Measurements from ENCODE around the gene ATG101. TPM values are rescaled to one million over a fixed set of nuclear protein-coding genes. Genes with fewer than 3 reads are reported as not detected.

The ATG101 gene, protein sequence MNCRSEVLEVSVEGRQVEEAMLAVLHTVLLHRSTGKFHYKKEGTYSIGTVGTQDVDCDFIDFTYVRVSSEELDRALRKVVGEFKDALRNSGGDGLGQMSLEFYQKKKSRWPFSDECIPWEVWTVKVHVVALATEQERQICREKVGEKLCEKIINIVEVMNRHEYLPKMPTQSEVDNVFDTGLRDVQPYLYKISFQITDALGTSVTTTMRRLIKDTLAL
- total RNA-seq (2022): 64.2 and 66.9 TPM in 2 replicates
- Bru-seq, nascent RNA: percentile 74 among the genes with signal in this experiment
- percentile 84 among the genes with signal in this experiment for BruChase-seq, experiment 1, labeled RNA remaining after a 6-hour chase
- percentile 77 among the genes with signal in this experiment for BruChase-seq, experiment 2, labeled RNA remaining after a 2-hour chase
- long read RNA-seq, transcript ATG101-201 (4 exons, 1,439 nt): major isoform, 158 of 181 reads
- long read RNA-seq, transcript ATG101-207 (4 exons, 846 nt): minor isoform, 15 of 181 reads
- long read RNA-seq, partial matches to known transcripts: 7 of 181 reads
- long read RNA-seq, other reads (novel, unspliced or antisense): 1 of 181 reads

DNA sequence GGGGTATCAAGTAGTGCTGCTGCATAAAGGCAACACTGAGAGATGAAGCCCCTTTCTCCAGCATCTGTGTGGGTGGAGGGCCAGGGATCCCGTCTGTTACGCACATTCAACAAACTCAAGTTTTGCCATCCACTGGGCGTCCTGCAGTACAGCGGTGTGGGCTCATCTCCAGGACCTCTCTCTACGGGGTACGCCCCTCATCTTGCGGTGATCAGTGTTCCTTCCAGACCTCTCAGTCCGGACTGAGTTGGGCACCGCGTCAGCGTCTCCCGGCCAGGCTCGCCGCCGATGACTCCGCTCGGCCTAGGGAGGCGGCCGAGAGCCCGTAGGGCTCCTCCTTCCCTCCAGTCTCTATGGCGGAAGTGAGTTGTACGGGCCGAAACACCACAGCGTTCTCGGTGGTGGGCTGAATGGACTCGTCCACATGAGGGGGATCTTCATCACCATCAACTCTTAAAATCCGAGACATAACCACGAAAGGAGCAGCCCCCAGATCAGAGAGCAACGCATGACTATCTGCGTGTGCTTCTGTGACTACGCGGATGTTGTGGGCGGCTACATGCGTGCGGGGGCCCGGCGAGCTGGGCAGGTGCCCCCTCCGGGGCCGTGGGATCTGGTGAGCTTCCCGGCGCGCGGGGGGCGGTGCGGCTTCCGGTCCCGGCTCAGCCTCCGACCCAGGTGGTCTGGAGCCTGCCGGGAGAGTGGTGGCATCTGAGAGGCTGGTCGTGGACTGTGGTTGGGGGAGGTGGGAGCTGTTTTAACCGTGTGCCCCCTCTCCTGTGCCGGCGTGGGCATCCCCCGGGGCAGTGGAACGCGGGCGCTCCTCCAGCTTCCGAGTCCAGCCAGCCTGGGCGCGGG lies at the start of gene ATG101:
Gene ATG101 (plus strand): TSS at position 652 of the 858 bp plus-strand sequence. CDS start 3,673 bp downstream, outside the sequence.
- peak; percentile 95 for DNase-seq (ENCODE audit: unreplicated experiment)
- Mint-ChIP-seq H3K36me3 (ENCODE audit: insufficient read depth, unreplicated experiment) (peaks cover 27% of the 10 kb centered on the region), H3K27ac (ENCODE audit: low read depth, unreplicated experiment) (peak within 1 kb of the TSS; percentile 99), H3K9me3 (ENCODE audit: unreplicated experiment) (no peaks in the 10 kb centered on the region), H3K4me1 (ENCODE audit: insufficient read depth, unreplicated experiment) (peaks cover 22% of the 10 kb centered on the region), H3K4me3 (ENCODE audit: unreplicated experiment) (peak within 1 kb of the TSS; percentile 96), H3K27me3 (ENCODE audit: insufficient read depth, unreplicated experiment) (peaks cover 20% of the 10 kb centered on the region)
- CTCF ChIA-PET: interaction anchor here (0.6 to 32.1 kb wide), 15 partner anchors 11 to 901 kb away, joined by 3 to 560 read pairs (median 4); no protein-coding TSS in a partner anchor
- TF ChIP-seq, protein P1, sequence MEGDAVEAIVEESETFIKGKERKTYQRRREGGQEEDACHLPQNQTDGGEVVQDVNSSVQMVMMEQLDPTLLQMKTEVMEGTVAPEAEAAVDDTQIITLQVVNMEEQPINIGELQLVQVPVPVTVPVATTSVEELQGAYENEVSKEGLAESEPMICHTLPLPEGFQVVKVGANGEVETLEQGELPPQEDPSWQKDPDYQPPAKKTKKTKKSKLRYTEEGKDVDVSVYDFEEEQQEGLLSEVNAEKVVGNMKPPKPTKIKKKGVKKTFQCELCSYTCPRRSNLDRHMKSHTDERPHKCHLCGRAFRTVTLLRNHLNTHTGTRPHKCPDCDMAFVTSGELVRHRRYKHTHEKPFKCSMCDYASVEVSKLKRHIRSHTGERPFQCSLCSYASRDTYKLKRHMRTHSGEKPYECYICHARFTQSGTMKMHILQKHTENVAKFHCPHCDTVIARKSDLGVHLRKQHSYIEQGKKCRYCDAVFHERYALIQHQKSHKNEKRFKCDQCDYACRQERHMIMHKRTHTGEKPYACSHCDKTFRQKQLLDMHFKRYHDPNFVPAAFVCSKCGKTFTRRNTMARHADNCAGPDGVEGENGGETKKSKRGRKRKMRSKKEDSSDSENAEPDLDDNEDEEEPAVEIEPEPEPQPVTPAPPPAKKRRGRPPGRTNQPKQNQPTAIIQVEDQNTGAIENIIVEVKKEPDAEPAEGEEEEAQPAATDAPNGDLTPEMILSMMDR (IDR thresholded peaks at IDR 0.05; ENCODE audit: unreplicated experiment): peak; percentile 41
- POLR2A ChIA-PET: interaction anchor here (0.6 to 7.4 kb wide), 18 partner anchors 13 to 1182 kb away, joined by 3 to 49 read pairs (median 4); partner anchors contain the start of genes KRT18, KRT5 and NR4A1
- BruUV-seq (replicated peaks): no TSS peak
- intact Hi-C loops (cut with micrococcal nuclease): loop anchor here (1.0 kb wide), 1 partner anchor 44 kb away; no protein-coding TSS in a partner anchor

DNA sequence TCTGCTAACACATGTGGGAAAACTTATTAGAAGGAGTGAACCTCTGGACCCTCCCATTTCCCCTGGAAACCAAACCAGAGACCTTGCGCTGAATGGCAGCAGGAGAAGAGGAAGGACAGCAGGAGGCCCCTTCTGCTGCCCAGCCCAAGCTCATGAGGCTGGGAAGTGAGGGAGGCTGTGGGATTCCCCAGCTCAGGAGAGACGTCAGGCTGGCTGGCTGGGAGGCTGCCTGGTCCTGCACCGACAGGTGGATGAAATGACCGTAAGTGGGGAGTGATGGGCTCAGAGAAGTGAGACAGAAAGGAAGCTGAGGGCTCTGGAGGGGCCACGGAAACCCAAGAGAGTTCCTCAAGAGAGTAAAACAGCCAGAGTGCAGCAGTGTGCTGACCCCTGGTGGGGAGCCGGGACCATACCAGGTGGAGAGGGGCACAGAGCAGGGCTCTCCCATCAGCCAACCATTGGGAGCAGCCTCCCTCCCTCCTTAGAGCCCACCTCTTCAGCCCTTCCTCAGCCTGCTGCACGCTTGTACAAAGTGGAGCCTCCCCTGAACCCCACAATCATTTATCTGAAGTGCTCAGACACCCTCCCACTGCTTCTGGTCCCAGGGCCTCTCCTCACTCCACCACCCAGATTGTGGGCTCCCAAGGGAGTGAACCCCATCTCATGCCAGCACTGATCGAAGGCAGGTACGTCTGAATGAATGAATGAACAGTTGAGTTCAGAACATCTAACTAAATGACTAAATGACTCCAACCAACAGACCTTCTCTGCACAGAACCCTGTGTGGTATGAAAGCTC lies 49.0 kb upstream of the ATG101 start:
- Mint-ChIP-seq H3K9me3 (ENCODE audit: unreplicated experiment) (no peaks in the 10 kb centered on the region), H3K27me3 (ENCODE audit: insufficient read depth, unreplicated experiment) (peaks cover 23% of the 10 kb centered on the region), H3K4me1 (ENCODE audit: insufficient read depth, unreplicated experiment) (peaks cover 6% of the 10 kb centered on the region), H3K27ac (ENCODE audit: low read depth, unreplicated experiment) (no peak overlapping the region), H3K36me3 (ENCODE audit: insufficient read depth, unreplicated experiment) (no peaks in the 10 kb centered on the region), H3K4me3 (ENCODE audit: unreplicated experiment) (no peak overlapping the region)
- POLR2A ChIA-PET: interaction anchor here (1.1 kb wide), 1 partner anchor 16 kb away, joined by 3 read pairs; no protein-coding TSS in a partner anchor
- DNase-seq (ENCODE audit: unreplicated experiment): peak; percentile 48
- intact Hi-C loops (cut with micrococcal nuclease): loop anchor here (2.0 kb wide), 1 partner anchor 94 kb away; no protein-coding TSS in a partner anchor
- TF ChIP-seq, protein P1 (IDR thresholded peaks at IDR 0.05; ENCODE audit: unreplicated experiment): peak; percentile 51
- CTCF ChIA-PET: interaction anchor here (0.6 to 17.1 kb wide), 13 partner anchors 10 to 1922 kb away, joined by 3 to 560 read pairs (median 4); partner anchors contain the start of genes ATG101 and SMIM41
- no TSS peak for BruUV-seq (replicated peaks)

- DNase-seq (ENCODE audit: unreplicated experiment): no peak
These were observed 47.0 kb upstream of the ATG101 start for GRCh38 chr12:52022841-52023181.

More at GRCh38 chr12:52022841-52023181, 47.0 kb upstream of the ATG101 start:
- no peaks in the 10 kb centered on the region for H3K36me3 Mint-ChIP-seq (ENCODE audit: insufficient read depth, unreplicated experiment)
- no peak overlapping the region for H3K27ac Mint-ChIP-seq (ENCODE audit: low read depth, unreplicated experiment)
- BruUV-seq (replicated peaks): no TSS peak
- H3K4me1 Mint-ChIP-seq (ENCODE audit: insufficient read depth, unreplicated experiment): peaks cover 11% of the 10 kb centered on the region
- no peaks in the 10 kb centered on the region for H3K9me3 Mint-ChIP-seq (ENCODE audit: unreplicated experiment)
- intact Hi-C loops (cut with micrococcal nuclease): loop anchor here (1.0 kb wide), 1 partner anchor 19 kb away; no protein-coding TSS in a partner anchor
- POLR2A ChIA-PET: interaction anchor here (0.7 to 1.8 kb wide), 6 partner anchors 10 to 60 kb away, joined by 3 to 7 read pairs (median 6); partner anchors contain the start of genes ATG101 and NR4A1
- TF ChIP-seq, protein P1 (IDR thresholded peaks at IDR 0.05; ENCODE audit: unreplicated experiment): no peak
- CTCF ChIA-PET: interaction anchor here (0.6 to 17.1 kb wide), 18 partner anchors 10 to 263 kb away, joined by 3 to 560 read pairs (median 5); partner anchors contain the start of genes ATG101 and SMIM41
- peak overlapping the region; percentile 78 for H3K4me3 Mint-ChIP-seq (ENCODE audit: unreplicated experiment)
- H3K27me3 Mint-ChIP-seq (ENCODE audit: insufficient read depth, unreplicated experiment): peaks cover 14% of the 10 kb centered on the region
